Esophagus squamous epithelium (tissue), 5 donors: Measurements from ENCODE around the gene EPS8L1. TPM values are rescaled to one million over a fixed set of nuclear protein-coding genes. Genes with fewer than 3 reads are reported as not detected.
A peak's percentile ranks its signal among the peaks of the same experiment; 100 is the strongest.

ENCODE experiments used
- DNase-seq: peaks from one replicate; lab custom pipeline; 2025; lab: John Stamatoyannopoulos, UW
- H3K27ac ChIP-seq, 4 donors: fragments of 200-600 bp; sonication (generic); one replicate each; pipeline ENCODE4 v1.5.1; 2016 to 2019; ENCODE audit warnings: mild to moderate bottlenecking in 1 of 4
- H3K27me3 ChIP-seq, 4 donors: fragments of 200-600 bp; sonication (generic); 1 replicate in 3 of 4; 2 replicates in 1 of 4; pipeline versions ENCODE4 v1.5.1 to v1.6.0; 2017 to 2021; ENCODE audit warnings: antibody characterized with exemption in 1 of 4
- H3K36me3 ChIP-seq, 3 donors: fragments of 200-600 bp; sonication (generic); one replicate each; pipeline ENCODE4 v1.5.1; 2016 to 2019
- H3K4me1 ChIP-seq, 3 donors: fragments of 200-600 bp; sonication (generic); one replicate each; pipeline ENCODE4 v1.5.1; 2017 to 2019
- H3K4me3 ChIP-seq, 4 donors: fragments of 200-600 bp; sonication (generic); 1 replicate in 3 of 4; 2 replicates in 1 of 4; pipeline ENCODE4 v1.5.1; 2016 to 2019; ENCODE audit warnings: mild to moderate bottlenecking in 2 of 4, moderate library complexity in 1 of 4
- H3K9me3 ChIP-seq, 3 donors: fragments of 200-600 bp; sonication (generic); one replicate each; pipeline ENCODE4 v1.5.1; 2016 to 2019
- POLR2A ChIP-seq, 4 donors: fragments of 450-650 bp; IDR thresholded peaks; one replicate each; pipeline ENCODE4 v1.6.1; 2017; ENCODE audit warnings: antibody characterized with exemption in 4 of 4, mild to moderate bottlenecking in 4 of 4, moderate library complexity in 3 of 4
- WGBS, 2 donors: methylation state at CpG; one replicate each; pipeline ENCODE4 v1.1.5; 2018; 5-methylcytosine and 5-hydroxymethylcytosine counted together
- intact Hi-C: fragments of 100-400 bp; cut with DNase I; formaldehyde crosslinking; loops from one replicate; pipeline ENCODE4 v1.15.0; 2022
- total RNA-seq, 4 donors: library from RNA; depleted of rRNA; stranded (reverse); fragments of >200 nt; gene quantifications; one replicate each; pipeline ENCODE4 v1.1.0, GENCODE V29; 2016
- TF ChIP-seq, protein P1 (sequence below), 6 experiments: fragments of 450-650 bp in 4 of 6; fragments of 200-600 bp in 2 of 6; sonication (generic) in 2 of 6; IDR thresholded peaks; one replicate each; pipeline ENCODE4 v1.5.1; 2016 to 2019; ENCODE audit warnings: antibody characterized with exemption in 6 of 6, mild to moderate bottlenecking in 4 of 6, moderate library complexity in 4 of 6
- donor health status: DM: yes; HTN: yes; CAD: no.

The EPS8L1 gene
- total RNA-seq, 4 donors from 2014 or later, result 151 to 341 (median 286) TPM

DNA sequence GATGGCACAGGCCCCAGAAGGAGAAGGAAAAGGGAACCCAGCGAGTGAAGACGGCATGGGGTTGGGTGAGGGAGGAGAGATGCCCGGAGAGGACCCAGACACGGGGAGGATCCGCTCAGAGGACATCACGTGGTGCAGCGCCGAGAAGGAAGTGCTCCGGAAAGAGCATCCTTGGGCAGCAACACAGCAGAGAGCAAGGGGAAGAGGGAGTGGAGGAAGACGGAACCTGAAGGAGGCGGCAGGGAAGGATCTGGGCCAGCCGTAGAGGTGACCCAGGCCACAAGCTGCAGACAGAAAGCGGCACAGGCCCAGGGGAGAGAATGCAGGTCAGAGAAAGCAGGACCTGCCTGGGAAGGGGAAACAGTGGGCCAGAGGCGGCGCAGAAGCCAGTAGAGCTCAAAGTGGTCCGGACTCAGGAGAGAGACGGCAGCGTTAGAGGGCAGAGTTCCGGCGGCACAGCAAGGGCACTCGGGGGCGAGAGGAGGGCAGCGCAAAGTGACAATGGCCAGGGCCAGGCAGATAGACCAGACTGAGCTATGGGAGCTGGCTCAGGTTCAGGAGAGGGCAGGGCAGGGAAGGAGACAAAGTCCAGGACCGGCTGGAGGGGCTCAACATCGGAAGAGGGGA, 40.7 kb downstream of the EPS8L1 start:
- Histone ChIP-seq H3K4me1 (peaks cover 21 to 64% (median 46%) of the 10 kb centered on the region in 3 donors), H3K4me3 (peak overlapping the region; percentile 69 to 98 (median 92)), H3K27me3 (no peaks in the 10 kb centered on the region), H3K27ac (peak overlapping the region; percentile 89 to 99 (median 94)), H3K36me3 (peaks cover 0 to 14% (median 0%) of the 10 kb centered on the region in 3 donors), H3K9me3 (no peaks in the 10 kb centered on the region)
- DNase-seq, result no peak
- WGBS, 2 donors, result 0 to 1% methylated on average over 25 of the region's 25 CpGs
- TF ChIP-seq, protein P1, sequence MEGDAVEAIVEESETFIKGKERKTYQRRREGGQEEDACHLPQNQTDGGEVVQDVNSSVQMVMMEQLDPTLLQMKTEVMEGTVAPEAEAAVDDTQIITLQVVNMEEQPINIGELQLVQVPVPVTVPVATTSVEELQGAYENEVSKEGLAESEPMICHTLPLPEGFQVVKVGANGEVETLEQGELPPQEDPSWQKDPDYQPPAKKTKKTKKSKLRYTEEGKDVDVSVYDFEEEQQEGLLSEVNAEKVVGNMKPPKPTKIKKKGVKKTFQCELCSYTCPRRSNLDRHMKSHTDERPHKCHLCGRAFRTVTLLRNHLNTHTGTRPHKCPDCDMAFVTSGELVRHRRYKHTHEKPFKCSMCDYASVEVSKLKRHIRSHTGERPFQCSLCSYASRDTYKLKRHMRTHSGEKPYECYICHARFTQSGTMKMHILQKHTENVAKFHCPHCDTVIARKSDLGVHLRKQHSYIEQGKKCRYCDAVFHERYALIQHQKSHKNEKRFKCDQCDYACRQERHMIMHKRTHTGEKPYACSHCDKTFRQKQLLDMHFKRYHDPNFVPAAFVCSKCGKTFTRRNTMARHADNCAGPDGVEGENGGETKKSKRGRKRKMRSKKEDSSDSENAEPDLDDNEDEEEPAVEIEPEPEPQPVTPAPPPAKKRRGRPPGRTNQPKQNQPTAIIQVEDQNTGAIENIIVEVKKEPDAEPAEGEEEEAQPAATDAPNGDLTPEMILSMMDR (IDR thresholded peaks at IDR 0.05), result no peak
- peak in 1 of 4 donors; percentile 33 for TF ChIP-seq POLR2A (IDR thresholded peaks at IDR 0.05)
- intact Hi-C loops, result no loop called here

DNA sequence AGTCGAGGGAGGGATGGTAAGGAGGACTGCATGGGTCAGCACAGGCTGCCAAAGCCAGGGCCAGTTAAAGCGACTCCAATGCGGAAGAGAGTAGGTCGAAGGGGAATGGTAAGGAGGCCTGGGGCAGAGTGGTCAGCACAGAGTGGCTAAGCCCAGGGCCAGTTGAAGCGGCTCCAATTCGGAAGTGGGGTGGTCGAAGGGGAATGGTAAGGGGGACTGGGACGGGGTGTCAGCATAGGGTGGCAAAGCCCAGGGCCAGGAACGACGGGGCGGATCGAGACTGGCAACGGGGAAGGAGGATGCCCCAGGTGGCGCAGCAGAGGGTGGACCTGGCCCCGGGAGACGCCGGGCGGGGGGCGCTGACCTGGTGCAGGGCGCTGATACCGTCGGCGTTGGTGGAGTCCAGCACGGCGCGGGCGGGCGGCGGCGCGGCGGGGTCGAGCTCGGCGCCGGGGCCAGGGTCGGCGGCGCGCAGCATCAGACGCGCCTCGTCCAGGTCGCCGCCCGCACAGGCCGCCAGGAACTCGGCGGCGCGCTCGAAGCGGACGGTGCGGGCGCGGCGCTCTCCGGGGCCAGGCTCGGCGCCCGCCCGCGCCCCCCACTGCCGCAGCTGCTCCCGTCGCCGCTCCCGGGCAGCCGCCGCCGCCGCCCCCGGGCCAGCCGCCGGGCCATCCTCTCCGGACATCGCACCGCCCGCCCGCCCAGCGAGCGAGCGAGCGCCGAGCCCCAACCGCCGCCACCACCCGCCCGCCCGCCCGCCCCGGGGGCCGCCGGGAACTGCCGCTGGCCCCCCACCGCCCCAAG, 41.4 kb downstream of the EPS8L1 start, which contains the start of gene PPP1R12C:
TSS of gene PPP1R12C (minus strand) at position 779 of the 804 bp plus-strand sequence. CDS start at position 685, 94 bp downstream.
- intact Hi-C loops, result no loop called here

DNA sequence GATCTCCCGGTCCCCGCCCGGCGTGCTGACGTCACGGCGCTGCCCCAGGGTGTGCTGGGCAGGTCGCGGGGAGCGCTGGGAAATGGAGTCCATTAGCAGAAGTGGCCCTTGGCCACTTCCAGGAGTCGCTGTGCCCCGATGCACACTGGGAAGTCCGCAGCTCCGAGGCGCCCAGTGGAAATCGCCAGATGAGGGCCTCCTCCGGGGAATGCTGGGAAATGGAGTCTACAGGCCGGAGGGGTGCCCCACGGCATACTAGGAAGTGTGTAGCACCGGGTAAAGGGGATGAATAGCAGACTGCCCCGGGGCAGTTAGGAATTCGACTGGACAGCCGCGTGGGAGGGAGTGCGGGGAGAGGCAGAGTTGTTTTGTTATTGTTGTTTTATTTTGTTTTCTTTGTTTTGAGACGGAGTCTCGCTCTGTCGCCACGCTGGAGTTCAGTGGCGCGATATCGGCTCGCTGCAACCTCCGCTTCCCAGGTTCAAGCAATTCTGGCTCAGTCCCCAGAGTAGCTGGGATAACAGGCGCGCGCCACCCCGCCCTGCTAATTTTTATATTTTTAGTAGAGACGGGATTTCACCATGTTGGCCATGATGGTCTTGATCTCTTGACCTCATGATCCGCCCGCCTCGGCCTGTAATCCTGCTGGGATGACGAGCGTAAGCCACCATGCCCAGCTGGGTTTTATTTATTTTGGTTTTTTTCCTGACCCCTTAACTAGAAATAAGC, 42.2 kb downstream of the EPS8L1 start:
- 0 to 1% methylated on average over 27 to 30 of the region's 44 CpGs for WGBS, 2 donors
- intact Hi-C loops, result no loop called here
- peak overlapping the region; percentile 69 to 98 (median 92) for H3K4me3 ChIP-seq
- TF ChIP-seq POLR2A (IDR thresholded peaks at IDR 0.05), result peak in 1 of 4 donors; percentile 21
- TF ChIP-seq, protein P1 (IDR thresholded peaks at IDR 0.05), result peak in 2 of 6 experiments; percentile 12 to 50
- DNase-seq, result peak; percentile 92
- peaks cover 21 to 51% (median 35%) of the 10 kb centered on the region in 3 donors for H3K4me1 ChIP-seq
- peaks cover 0 to 2% (median 0%) of the 10 kb centered on the region in 3 donors for H3K36me3 ChIP-seq
- peaks cover 0 to 1% (median 0%) of the 10 kb centered on the region in 4 donors for H3K27me3 ChIP-seq
- no peaks in the 10 kb centered on the region for H3K9me3 ChIP-seq
- H3K27ac ChIP-seq, result peak overlapping the region; percentile 89 to 99 (median 94)

More for the DNA sequence above, 41.4 kb downstream of the EPS8L1 start, which contains the start of gene PPP1R12C:
- TF ChIP-seq POLR2A (IDR thresholded peaks at IDR 0.05), result peak in 1 of 4 donors; percentile 30
- TF ChIP-seq, protein P1 (IDR thresholded peaks at IDR 0.05), result no peak
- H3K36me3 ChIP-seq, result peaks cover 0 to 9% (median 0%) of the 10 kb centered on the region in 3 donors
- peak within 1 kb of the TSS; percentile 69 to 98 (median 92) for H3K4me3 ChIP-seq
- peaks cover 21 to 59% (median 43%) of the 10 kb centered on the region in 3 donors for H3K4me1 ChIP-seq
- H3K27me3 ChIP-seq, result no peaks in the 10 kb centered on the region
- no peak for DNase-seq
- no peaks in the 10 kb centered on the region for H3K9me3 ChIP-seq
- H3K27ac ChIP-seq, result peak within 1 kb of the TSS; percentile 89 to 99 (median 94)
- WGBS, 2 donors, result 1 to 8% methylated on average over 10 to 11 of the region's 97 CpGs

DNA sequence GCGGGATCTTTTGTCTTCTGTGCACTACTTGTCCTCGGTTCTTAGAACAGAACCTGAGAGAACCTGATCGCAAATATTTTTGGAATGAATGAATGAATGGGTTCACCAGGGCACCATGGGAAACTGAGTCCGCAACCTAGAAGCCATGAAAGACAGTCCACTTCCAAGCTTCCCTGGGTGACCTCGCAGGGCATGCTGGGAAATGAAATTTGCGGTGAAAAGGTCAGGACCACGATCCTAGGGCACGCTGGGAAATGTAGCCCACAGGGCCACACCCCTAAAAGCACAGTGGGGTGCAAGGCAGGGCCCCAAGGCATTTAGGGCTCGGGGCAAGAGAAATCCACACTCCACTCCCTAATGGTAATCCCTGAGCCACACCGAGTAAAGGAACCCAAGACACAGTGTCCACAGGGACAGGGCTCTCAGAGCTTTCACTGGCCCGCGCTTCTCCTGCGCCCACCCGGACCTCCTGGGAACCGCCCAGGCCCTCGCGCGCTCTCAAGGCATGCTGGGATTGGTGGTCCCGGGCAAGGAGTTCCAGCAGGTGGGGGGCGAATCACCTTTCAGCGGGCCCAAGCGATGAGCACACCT, 42.8 kb downstream of the EPS8L1 start:
- no peak for DNase-seq
- Histone ChIP-seq H3K9me3 (no peaks in the 10 kb centered on the region), H3K27ac (peak overlapping the region; percentile 89 to 99 (median 94)), H3K27me3 (peaks cover 0 to 8% (median 0%) of the 10 kb centered on the region in 4 donors), H3K4me1 (peaks cover 16 to 44% (median 31%) of the 10 kb centered on the region in 3 donors), H3K36me3 (no peaks in the 10 kb centered on the region), H3K4me3 (peak overlapping the region; percentile 69 to 98 (median 92))
- TF ChIP-seq, protein P1 (IDR thresholded peaks at IDR 0.05), result no peak
- no peak for TF ChIP-seq POLR2A (IDR thresholded peaks at IDR 0.05)
- WGBS, 2 donors, result 11 to 51% methylated on average over 9 to 10 of the region's 22 CpGs
- intact Hi-C loops, result no loop called here
